Kidney capillary endothelial cell (primary cell): Measurements from ENCODE around the gene SRGAP1.
"Not testable (repeated sequence)": the region's sequence is repeated elsewhere in the genome, so short reads cannot be mapped to it uniquely, and the experiment has no call there.

ENCODE experiments used
- DNase-seq: peaks from one replicate; pipeline ENCODE4 v3.0.0-alpha.2; 2018; ENCODE audit warnings: low spot score

SRGAP1 gene

DNA sequence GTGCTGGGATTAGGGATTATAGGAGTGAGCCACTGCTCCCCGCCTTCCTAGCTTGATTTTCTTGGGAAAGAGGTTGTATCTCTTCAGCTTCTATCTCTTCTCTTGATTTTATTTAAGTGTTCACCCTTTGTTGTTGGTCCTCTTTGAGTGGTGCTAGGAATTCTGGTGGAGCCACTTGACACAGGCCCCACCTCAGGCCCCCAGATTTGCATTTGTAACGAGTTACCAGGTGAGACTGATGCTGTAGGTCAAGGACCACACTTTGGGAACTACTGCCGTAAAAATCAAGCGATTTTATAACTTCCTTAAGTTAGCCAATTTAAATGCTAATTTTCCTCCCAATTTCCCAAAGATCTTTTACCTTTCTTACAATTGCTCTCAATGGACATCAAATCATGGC is 26.3 kb downstream of the SRGAP1 start:
- DNase-seq, result no peak

DNA sequence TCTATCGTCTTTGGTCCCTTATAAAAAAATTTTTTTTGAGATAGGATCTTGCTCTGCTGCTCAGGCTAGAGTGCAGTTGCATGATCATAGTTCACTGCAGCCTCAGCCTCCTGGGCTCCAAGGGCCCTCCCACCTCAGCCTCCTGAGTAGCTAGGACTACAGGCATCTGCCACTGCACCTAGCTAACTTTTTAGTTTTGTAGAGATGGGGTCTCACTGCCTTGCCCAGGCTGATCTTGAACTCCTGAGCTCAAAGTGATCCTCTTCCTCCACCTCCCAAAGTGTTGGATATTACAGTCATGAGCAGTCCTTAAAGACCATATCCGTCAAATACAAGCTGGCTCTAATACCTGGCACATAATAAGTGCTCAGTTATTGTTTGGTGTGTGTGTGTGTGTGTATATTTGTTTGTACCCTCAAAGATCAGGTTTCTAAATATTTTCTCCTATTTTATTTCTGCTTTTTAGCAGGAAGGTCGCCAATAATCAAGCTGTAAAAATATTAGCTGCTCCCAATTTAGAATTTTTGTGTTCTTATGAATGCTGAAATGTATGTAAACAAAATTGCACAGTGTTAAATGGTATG is 30.5 kb downstream of the SRGAP1 start:
- no peak for DNase-seq

DNA sequence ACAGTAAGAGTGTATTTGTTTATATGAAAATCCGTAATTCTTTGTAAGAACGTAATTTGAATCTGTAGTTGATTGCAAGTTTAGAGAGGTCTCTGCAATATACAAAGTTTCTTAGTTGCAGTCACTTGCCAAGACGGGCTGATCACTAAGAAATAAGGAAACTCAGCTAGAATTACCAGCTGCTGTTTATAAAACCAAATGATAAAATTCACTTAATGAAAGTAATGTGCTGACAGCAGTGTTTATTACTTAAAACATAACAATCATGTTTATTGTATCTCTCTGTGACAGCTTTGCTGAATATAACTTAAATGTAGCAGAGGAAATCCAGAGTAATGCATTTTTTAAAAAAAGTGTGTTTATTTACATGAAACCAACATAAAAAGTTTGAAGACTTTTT is 31.2 kb downstream of the SRGAP1 start:
- no peak for DNase-seq

DNA sequence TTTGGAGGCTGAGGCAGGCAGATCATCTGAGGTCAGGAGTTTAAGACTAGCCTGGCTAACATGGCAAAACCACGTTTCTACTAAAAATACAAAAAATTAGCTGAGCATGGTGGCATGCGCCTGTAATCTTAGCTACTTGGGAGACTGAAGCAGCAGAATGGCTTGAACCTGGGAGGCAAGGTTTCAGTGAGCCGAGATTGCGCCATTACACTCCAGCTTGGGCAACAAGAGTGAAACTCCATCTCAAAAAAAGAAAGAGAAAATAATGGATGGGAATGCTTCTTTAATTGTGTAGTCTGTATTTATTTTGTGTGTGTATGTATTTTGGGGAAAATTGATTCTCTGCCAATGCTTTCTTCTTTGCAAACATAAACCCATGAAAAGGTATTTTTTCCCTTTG is 32.5 kb downstream of the SRGAP1 start:
- DNase-seq, result no peak

DNA sequence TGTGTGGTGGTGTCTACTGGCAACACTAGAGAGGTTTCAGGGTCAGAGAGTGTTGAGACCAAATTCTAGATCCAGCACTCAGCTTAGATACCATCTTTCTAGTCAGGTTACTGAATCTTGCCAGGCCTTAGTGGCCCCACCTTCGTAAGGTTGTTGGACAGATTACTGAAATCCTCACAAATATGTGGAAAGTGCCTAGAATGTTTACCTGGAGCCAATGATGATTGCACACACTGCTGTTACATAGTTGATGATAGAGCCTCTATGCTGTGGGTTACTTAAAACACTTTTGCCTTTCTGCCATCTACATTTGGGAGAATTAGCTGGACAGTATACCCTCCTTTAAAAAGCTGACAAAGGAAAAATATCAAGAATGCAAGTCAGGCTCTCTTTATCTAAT is 33.2 kb downstream of the SRGAP1 start:
- DNase-seq, result no peak

DNA sequence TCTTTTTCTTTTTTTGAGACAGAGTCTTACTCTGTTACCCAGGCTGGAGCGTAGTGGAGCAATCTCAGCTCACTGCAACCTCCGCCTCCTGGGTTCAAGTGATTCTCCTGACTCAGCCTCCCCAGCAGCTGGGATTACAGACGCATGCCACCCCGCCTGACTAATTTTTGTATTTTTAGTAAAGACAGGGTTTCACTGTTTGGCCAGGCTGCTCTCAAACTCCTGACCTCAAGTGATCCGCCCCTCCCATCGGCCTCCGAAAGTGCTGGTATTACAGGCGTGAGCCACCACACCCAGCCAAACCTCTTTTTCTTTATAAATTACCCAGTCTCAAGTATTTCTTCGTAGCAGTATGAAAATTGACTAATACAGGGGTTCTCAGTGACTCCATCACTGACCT is 35.7 kb downstream of the SRGAP1 start:
- DNase-seq, result not testable (repeated sequence)

DNA sequence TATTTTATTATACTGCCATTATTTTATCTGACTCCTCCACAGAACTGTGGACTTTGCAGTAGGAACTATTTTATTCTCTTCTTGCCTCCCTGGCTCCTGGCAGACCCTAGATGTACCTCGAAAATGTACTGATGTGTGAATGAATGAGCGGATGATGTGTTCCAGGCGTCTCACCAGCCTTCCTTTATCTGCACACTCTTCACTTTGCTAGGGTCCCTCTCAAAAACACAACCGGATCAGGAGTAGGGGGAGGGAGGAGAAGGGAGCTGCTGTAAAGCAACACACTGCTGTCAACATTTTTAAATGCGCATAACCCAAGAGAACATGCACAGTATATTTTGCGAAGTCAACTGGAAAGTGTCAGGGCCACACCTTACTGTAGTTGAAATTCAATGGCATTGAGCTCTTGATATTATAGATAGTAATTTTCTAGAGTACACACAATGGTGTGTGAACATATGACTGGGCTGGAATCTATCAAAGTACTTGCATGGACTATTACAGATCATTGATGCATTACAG is 36.3 kb downstream of the SRGAP1 start:
- DNase-seq, result no peak

DNA sequence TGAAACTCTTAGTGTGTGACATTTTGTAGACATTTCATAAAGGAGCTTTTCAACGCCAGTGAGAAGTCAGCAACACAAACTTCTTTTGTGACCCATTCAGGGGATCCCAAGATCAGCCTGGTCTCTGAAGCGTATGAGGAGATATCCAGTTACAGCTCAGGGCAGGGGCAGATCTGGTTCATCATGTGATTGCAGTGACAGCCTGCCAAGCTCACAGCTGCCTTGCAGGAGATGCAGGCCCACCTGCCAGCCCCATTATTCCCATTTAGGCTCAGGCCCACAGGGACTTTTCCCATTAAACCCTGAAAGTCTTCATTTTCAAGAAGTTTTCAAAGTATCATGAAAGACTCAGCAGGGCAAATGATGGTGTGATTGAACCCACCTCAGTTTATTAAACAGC is 38.3 kb downstream of the SRGAP1 start:
- no peak for DNase-seq

DNA sequence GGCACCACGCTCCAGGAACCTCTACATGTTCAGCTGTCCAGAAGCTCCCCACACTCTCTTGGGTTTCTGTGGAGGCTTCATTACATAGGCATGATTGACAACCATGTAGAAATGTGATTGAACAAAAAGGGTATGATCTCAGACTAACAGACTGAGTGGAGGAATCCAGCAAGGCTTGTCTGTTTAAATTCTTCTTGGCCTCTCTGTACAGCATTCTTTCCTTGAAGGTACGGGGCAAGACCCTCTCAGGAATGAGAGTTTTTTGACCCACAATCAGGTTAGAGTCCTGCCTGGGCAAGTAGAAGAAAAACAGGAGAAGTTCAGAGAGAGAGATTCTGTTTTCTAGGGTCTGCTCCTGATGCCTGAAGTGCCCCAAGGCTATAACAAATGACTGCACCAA is 40.9 kb downstream of the SRGAP1 start:
- DNase-seq, result no peak

DNA sequence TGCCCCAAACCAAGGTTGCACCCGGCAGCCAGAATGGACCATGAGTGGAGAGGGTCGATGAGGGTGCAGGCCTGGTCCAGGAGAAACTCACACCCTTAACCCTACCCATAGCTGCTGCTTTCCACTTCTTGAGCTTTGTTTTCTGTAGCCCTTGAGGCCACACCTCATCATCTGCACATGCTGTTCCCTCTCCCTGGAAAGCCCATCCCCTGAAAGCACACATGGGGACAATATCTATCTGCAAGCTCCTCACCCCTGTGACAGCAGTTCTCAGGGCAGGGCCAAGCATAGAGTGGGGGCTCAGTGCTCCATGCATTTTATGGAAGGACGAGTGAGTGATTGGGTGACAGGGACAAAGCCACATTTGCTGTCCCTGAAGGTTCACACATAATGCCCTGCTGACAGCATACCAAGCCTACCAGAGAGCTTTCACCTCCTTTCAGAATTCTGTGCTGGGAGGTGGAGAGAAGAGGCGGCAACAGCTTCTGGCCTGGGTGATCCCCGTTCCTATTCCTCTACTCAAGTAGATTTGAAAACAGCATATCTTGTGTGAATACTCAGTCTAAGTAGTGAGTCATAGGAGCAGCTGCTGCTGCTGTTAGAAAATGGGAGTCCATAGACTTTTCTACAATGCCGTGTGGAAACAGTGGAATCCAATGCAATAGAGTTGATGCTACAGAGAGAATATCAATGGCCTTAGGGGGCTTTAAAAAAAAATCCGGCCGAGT is 44.6 kb downstream of the SRGAP1 start:
- no peak for DNase-seq

DNA sequence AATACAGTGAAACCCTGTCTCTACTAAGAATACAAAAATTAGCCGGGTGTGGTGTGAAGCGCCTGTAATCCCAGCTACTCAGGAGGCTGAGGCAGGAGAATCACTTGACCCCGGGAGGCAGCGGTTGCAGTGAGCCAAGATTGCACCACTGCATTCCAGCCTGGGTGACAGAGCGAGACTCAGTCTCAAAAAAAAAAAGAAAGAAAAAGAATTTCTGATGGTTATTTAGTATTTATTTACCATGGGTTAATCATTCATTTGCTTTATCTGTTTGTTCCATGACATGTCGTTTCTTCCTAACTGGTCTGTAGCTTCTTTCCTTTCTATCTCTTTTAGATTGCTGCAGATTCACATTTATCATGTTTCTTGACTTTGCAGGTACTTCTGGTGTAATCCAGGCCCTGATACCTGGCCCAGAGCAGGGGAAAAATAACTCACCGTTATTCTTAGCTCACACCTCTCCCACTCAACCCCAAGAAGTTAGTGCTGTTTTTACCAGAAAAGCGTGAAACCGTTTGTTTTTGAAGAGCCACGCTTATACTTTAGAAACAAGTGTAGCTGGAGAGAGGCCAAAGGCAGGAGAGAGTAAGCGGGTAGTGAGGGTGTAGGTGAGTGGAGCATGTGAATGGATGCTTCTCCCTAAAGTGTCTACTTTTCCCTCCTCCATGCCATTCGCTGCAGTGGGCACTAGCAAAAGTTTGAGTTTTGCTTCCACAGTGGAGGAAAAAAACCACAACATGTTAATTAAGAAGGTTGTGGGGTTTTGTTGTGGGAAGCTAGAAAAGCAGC is 45.4 kb downstream of the SRGAP1 start:
- DNase-seq, result no peak

DNA sequence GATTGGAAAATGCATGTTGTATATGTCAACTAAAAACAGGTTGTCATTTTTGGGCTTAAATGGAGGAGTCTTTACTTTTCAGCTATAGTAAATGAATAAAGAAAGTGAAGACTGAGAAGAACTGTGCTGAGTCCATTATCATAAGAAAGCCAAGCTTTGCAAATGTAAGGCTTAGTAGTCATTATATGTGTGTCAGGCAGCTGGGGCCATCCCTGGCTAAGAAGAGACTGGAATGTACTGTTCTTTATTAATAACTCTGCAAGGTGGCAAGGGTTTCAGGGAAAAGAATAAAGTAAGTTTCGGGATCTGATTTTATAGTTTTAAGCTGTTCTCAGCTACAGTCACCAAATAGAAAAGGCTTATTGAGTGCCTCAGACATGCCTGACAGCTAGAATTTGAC is 48.7 kb downstream of the SRGAP1 start:
- DNase-seq, result no peak

DNA sequence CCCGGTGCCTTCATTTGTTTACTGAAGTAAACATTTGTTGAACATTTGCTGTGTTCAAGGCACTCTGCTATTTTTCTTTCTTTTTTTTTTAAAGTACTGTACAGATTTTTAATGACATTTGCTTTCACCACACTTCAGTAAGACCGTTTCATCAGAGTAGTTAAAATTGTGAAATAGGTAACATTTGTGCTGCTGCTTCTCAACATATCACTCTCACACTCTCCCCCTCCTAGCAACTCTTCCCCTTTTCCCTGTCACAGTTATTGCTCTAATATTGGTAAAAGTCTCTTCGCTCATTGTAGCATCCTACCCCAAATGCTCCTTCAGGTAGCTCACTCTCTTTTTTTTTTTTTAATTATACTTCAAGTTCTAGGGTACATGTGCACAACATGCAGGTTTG is 49.6 kb downstream of the SRGAP1 start:
- DNase-seq, result no peak

DNA sequence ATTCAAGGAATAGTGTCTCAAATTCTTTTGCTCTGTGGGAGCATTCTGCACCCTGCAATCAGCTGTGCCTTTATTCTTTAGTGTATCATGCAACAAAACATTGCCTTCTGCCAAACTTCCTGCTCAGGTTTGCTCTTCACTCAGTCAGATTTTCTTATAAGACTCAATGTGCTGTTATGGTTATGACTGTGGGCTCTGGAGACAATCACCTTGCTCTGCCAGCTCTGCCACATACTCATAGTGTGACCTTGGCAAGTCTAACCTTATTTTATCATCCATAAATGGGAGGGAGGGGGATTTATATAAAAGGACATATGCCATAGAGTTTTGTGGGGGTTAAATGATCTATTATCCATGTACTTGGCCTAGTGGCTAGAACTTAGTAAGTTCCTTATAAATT is 51.3 kb downstream of the SRGAP1 start:
- no peak for DNase-seq

DNA sequence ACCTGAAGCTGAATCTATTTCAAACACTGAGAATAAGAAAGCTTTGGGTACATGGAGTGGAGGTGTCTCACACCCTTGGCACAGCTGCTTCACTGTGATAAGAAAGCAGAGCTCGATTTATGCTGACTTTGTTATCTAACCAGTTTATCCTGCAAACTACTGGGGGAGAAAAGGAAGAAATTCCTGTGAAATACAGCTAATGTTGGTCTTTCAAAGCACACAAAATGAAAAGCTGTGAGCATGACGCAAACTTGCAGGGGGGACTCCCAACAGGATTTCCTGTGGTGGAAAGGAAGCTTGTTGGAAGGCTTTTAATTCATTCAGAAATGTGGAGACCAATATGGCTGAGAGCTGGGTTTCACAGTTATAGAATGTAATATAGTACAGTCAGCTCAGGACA is 53.4 kb downstream of the SRGAP1 start:
- DNase-seq, result peak; percentile 86

DNA sequence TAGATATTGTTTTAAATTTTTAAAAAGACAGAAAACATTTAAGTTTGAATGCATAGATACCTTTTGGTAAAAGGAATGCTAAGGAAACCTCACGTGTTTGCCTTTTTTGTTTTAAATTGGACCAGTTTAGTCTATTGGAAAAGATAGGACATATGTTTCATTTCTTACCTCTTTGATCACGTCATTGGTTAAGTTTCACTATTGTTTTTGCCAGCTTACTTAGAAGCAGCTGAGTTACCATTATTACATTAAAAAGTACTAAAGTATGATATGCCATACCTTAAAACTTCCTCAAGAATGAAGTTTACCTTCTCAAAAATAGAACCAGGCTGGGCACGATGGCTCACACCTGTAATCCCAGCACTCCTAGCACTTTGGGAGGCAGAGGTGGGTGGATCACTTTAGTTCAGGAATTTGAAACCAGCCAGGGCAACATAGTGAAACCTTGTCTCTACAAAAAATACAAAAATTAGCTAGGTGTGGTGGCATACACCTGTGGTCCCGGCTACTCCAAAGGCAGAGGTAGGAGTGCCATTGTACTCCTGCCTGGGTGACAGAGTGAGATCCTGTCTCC is 54.4 kb downstream of the SRGAP1 start:
- DNase-seq, result no peak

DNA sequence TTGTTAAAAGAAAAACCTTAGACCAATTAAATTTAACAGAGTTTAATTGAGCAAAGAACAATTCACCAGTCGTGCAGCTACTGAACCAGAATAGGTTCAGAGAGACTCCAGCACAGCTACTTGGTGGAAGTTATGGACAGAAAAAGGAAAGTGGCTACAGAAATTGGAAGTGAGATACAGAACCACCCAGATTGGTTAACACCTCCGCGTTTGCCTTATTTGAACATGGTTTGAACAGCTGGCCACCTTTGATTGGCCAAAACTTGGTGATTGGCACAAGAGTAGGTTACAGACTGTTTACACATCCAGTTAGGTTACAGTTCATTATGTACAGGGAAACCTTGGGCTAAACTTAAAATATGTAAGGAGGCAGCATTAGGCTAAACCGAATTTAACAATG is 54.9 kb downstream of the SRGAP1 start:
- no peak for DNase-seq

DNA sequence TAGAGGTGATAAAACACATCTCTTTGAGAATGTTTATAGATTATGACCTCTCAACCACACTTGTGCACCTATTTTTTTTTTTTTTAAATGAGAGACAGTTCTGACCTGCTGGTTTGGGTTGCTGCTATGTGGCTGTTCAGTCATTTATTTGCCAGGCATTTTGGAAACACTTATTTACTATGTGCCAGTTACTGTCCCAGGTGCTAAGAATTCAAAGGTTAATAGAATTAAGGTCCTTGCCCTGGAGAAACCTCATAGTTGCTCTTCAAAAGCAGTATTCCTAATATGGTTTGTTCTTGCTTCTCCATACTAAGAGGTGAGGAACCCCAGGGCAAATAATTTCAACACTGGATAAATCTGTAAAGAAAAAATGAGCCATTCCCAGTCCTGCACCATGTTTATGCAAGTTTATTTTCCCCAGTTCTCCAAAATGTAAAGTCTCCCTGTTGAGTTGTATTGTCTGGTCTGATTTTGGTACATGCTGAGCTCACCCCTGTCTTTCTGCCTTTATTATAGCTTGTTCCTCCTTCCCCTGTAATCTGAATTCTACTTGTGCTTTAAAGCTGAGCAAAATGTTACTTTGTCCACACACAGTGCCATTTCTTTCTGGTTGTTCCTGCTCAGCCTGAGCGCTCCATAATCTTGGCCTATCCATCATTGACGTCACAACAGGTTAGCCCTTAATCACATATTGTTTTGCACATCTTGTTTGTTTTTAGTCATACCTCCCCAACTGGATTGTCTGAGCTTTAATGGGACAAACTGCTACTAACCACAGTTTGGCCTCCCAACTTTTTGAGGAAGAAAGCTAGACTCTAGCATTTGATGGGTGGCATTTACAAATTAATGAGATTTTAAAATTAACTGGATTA is 56.7 kb downstream of the SRGAP1 start:
- no peak for DNase-seq

DNA sequence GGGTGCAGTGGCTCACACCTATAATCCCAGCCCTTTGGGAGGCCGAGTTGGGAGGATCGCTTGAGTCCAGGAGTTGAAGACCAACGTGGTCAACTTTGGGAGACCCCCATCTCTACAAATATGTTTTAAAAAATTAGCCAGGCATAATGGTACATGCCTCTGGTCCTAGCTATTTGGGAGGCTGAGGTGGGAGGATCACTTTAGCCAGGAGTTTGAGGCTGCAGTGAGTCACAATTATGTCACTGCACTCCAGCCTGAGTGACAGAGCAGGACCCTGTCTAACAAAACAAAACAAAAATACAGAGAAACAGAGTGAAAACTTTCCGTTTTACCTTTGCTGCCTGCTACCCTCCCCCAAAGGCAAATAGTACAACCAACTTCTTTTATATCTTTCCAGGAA is 60.2 kb downstream of the SRGAP1 start:
- DNase-seq, result no peak

DNA sequence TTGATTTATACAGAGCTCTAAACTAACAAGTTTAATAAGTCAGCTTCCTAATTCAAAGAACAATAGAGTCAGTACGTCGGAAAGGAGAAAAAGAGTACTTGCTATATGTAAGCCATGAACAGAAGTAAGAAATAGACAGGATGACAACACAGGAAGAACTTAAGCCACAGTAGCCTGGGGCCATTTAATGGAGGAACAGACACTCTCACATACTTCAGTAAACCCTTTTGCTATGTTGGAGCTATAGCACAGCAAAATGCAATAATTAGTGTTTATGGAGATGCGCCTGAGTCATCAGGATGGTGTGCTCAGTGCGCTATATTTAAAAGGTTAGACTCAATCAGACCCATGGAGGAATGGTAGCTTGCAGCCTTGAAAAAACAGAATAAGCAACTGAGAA is 61.0 kb downstream of the SRGAP1 start:
- no peak for DNase-seq

DNA sequence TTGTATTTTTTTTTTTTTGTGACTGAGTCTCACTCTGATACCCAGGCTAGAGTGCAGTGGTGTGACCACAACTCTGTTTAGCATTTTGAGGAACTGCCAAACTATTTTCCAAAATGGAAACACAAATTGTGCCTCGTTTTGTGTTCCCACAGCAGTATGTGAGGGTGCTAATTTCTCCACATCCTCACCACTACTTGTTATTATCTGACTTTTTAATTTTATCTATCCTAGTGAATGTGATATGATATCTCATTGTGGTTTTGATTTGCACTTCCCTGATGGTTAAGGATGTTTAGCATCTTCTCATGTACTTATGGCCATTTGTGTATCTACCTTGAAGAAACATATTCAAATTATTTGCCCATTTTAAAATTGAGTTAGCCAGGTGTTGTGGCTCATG is 62.4 kb downstream of the SRGAP1 start:
- no peak for DNase-seq

DNA sequence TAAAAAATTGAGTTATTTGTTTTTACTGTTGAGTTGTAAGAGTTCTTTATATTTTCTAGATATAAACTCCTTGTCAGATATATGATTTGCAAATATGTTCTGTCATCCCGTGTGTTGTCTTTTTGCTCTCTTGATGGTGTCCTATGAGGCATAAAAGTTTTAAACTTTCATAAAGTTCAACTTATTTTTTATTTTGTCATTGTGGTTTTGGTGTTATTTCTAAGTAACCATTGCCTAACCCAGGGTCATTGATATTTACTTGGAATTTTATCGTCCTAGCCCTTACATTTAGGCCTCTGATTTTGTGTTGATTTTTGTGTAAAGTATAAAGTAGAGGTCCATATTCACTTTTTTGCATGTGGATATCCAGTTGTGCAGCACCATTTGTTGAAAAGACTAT is 63.1 kb downstream of the SRGAP1 start:
- no peak for DNase-seq
